Choroid plexus epithelial cell (primary cell): ENCODE results near the gene FAM174A.
A peak's percentile ranks its signal among the peaks of the same experiment; 100 is the strongest.

Experiments used
- DNase-seq: peaks from one replicate; pipeline ENCODE4 v3.0.0-alpha.2; 2010; ENCODE audit warnings: low read depth
- H3K4me3 ChIP-seq: 2 replicates; pipeline ENCODE4 v1.5.1; 2011; ENCODE audit warnings: low read depth, mild to moderate bottlenecking, control low read depth, low read length, moderate library complexity
- TF ChIP-seq, protein P1 (sequence below): conservative IDR thresholded peaks from 2 replicates; pipeline ENCODE4 v1.5.1; 2011; ENCODE audit warnings: low read depth, mild to moderate bottlenecking, control low read depth, inconsistent platforms, low read length, moderate library complexity

The FAM174A gene

DNA sequence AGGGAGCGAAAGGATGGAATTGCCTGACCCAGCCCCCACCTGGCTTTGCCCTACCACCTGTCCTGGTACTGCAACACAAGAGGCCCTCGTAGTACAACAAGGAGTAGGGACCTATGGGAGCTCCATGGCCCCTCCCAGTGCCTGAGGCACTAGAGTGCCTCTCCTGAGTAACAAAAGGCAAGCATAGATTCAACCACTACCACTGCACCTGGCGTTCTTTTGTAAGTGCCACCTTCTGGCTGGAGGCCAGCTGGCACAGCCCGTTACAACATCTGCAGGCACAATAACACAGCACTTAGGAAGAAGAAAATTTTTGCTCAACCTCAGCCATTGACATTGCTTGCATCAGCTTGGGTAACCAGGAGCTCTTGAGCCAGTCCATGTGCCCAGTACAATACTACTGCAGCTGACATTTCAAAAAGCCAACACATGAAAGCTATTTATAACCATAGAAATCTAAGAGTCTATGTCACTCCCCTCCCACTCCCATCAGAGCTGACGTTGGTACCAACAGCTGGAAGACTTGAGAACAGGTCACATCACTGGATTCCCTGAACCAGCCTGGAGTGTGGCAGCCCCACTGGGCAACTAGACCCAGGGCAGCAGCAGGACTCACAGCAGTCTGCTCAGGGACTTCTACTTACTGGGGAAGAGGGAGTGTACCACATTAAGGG is 17.7 kb upstream of the FAM174A start:
- TF ChIP-seq, protein P1, sequence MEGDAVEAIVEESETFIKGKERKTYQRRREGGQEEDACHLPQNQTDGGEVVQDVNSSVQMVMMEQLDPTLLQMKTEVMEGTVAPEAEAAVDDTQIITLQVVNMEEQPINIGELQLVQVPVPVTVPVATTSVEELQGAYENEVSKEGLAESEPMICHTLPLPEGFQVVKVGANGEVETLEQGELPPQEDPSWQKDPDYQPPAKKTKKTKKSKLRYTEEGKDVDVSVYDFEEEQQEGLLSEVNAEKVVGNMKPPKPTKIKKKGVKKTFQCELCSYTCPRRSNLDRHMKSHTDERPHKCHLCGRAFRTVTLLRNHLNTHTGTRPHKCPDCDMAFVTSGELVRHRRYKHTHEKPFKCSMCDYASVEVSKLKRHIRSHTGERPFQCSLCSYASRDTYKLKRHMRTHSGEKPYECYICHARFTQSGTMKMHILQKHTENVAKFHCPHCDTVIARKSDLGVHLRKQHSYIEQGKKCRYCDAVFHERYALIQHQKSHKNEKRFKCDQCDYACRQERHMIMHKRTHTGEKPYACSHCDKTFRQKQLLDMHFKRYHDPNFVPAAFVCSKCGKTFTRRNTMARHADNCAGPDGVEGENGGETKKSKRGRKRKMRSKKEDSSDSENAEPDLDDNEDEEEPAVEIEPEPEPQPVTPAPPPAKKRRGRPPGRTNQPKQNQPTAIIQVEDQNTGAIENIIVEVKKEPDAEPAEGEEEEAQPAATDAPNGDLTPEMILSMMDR, result no peak
- no peak overlapping the region for H3K4me3 ChIP-seq
- DNase-seq, result no peak

DNA sequence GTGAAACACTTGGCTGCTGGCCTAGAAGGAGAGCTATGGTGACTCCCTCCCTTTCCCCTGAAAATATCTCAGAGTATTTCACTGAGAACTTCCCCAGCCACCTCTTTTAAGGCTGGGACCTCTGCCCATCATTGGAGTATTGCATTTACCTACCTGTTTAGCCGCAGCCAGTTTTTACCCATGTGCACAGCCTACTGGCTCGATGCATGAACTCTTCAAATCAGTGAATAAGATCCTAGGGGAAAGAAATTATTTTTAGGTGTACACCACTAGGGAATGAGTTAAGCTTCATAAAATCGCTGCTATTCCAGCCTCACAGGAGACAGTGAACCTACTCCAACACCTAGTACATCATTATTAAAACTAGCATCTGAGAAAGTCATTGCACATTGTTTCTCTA is 16.8 kb upstream of the FAM174A start:
- TF ChIP-seq, protein P1, result no peak
- H3K4me3 ChIP-seq, result no peak overlapping the region
- no peak for DNase-seq

DNA sequence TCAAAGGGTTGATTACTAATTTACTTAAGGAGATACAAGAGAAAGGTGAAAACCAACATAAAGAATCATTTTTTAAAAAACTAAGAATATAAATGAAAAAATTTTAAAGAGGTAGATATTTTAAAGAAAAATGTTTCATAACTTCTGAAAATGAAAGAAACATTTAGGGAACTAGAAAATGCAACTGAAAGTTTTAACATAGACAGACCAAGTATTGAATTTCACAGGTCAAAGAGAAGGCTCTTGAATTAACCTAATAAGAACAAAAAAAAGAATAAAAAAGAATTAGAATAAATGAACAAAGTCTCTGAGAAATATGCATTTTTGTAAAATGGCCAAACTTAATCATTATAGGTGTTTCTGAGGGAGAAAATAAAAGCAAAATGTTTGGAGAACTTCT is 16.1 kb upstream of the FAM174A start:
- TF ChIP-seq, protein P1, result no peak
- DNase-seq, result no peak
- H3K4me3 ChIP-seq, result no peak overlapping the region

DNA sequence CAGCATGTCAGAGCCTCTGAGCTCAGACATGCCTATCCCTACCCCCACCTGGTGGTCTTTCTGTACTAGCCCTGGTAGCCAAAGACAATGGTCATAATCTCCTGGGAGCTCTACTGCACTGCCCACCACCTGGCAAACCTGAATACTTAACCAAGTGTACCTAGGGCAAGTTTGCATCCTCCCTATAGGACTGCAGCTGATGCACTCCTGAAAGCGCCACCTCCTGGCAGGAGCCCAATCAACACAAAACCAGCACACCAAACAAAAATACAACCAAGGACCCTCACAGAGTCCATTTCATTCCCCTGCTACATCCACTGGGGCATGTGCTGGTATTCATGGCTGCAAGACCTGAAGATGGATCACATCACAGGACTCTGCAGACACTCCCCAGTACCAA is 14.8 kb upstream of the FAM174A start:
- TF ChIP-seq, protein P1, result peak; percentile 23
- H3K4me3 ChIP-seq, result no peak overlapping the region
- DNase-seq, result no peak

DNA sequence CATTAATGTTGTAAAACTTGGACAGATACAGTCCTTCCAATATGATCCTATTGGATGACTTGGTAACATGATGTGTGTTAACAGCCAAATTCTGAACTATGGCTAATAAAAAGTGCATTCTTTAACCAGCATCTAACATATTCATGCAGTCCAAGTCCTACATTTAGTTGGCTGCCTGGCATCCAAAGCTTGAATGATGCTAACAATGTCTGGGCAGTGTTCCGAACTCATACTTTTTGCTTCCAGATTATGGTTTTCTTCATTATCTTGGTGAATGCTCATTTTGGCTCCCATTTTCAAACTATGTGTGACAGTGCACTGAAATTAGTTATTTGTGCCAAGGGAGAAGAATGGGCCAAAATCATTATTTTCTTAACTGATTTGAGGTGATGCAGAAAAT is 2.8 kb downstream of the FAM174A start:
- no peak overlapping the region for H3K4me3 ChIP-seq
- TF ChIP-seq, protein P1, result no peak
- DNase-seq, result no peak

DNA sequence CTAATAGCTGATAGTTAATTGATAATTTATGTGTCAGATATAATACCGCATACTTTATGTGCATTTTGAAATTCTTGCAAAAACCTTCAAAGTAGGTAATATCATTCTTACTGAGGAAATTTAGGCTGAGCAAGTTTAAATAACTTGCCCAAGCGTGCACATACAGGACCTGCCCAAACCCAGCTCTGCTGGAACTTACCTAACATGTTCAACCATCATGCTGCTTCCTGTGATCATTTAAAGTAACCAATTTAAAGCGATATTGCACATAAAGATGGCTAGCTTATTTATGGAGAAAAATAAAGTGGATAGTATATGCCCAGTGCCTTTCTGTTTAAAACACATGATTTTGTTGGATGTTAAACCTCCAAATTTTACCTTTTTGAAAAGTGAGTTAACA is 4.3 kb downstream of the FAM174A start:
- TF ChIP-seq, protein P1, result no peak
- H3K4me3 ChIP-seq, result no peak overlapping the region
- no peak for DNase-seq

DNA sequence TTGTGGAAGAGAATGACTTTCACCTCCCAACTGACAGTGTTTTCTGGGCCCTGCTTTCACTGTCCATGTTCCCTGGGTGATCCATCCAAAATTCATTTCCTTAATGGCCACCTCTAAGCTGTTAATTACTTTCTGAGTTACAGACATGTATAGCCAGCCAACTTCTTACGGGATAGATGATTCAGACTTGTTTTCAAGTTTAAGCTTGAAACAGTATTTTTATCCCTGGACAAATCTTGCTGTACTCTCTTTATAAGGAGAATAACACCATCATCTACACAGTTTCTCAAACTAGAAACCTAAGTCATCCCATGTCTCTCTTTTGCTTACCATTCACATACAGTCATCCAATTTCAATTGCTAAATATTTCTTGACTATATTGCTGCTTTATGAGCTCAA is 6.9 kb downstream of the FAM174A start:
- TF ChIP-seq, protein P1, result no peak
- DNase-seq, result no peak
- no peak overlapping the region for H3K4me3 ChIP-seq
